Fibroblast of skin of scalp (primary cell): ENCODE results near the gene PAQR6.

Experiments
- DNase-seq: peaks from one replicate; pipeline ENCODE4 v3.0.0-alpha.2; 2013

PAQR6 gene

DNA sequence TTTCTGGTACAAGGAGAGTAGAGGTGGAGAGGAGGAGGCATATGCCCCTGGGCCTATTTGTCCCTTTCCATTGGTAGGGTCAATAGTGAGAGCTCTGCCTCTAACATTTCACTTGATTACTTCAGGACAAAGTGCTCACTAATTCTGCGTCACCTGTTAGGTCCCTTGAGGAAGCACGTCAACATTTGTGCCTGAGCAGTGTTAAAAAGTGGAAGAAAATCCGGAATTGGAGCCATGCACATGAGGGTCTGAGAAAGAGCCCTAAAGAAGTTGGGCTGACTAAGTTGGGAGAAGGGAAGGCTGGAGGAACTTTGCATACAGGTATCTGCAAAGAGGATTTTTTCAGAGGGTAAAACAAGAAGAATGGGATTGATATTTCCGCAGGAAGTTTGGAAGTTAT, 52.0 kb downstream of the PAQR6 start:
- no peak for DNase-seq

DNA sequence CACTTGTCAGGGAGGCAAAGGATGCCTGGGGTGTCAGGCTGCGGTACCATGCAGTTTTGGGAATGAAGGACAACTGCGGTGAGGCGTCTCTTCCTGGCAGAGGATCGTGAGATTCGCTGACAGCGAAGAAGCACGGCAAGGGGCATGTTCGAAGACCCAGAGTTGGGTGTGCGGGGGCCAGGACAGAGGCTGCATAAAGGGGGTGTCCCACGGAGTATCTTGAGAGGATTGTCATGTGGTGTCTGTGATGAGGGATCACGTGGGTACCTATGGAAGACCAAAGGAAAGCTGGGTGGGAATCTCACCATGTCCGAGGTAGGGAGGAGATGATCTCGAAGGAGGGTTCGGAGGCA, 53.6 kb downstream of the PAQR6 start:
- DNase-seq = no peak

DNA sequence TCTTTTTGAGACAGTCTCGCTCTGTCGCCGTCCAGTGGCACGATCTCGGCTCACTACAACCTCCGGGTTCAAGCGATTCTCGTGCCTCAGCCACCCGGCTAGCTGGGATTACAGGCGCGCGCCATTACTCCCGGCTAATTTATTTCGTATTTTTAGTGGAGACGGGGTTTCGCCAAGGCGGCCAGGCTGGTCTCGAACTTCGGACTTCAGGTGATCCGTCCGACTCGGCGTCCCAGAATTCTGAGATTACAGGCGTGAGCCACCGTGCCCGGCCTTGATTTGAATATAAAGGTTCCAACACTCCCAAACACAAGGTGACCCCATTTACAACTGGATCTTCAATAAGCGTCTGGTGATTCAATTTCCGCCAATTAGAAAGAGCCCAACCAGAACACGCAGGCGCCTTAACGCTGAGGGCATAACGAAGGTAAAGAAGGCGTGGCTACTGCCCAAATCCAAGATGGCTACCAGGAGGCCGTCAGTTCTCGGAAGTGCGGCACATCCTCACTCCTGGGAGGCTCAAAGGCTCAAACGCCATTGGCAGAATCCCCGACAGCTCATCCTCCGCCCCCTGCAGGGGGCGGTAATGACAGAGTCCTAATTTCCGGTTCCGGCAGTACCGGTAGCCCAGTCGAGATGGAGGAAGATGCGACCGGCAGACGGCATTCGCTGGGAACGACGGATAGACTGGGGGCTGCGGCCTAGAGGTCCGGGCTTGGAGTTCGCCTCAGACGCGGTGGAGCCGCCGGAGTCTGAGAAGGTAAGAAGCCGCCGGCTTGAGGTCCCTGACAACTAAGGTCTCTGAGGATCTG, 54.2 kb downstream of the PAQR6 start, which contains the start of gene SLC25A44:
Gene SLC25A44, plus strand, starts transcription at position 617 of the 812 bp plus-strand sequence. CDS start 5,744 bp downstream, outside the sequence.
- DNase-seq = peak; percentile 99
